SKM-1 treated with dmso at 0.1 percent for 144 hours (cell line): ENCODE data around the gene PTCD2.
"Not testable (repeated sequence)": the region's sequence is repeated elsewhere in the genome, so short reads cannot be mapped to it uniquely, and the experiment has no call there.

Experiments used
- DNase-seq: peaks from one replicate; lab custom pipeline; 2025; ENCODE audit not compliant: unreplicated experiment; lab: John Stamatoyannopoulos, UW

PTCD2 gene

GRCh38 chr5:72378639-72379289 lies 58.6 kb downstream of the PTCD2 start:
- no peak for DNase-seq

- DNase-seq: no peak
These were observed 59.8 kb downstream of the PTCD2 start for GRCh38 chr5:72379936-72380335.

GRCh38 chr5:72380492-72381274 lies 60.5 kb downstream of the PTCD2 start:
- peak; percentile 37 for DNase-seq

GRCh38 chr5:72383280-72383679 lies 63.1 kb downstream of the PTCD2 start:
- DNase-seq: no peak

GRCh38 chr5:72383726-72384125 lies 63.6 kb downstream of the PTCD2 start:
- DNase-seq: no peak

- DNase-seq: peak; percentile 59
These were observed 66.5 kb downstream of the PTCD2 start for GRCh38 chr5:72386639-72387038.

- DNase-seq: no peak
These were observed 67.8 kb downstream of the PTCD2 start for GRCh38 chr5:72387985-72388384.

- DNase-seq: no peak
These were observed 68.5 kb downstream of the PTCD2 start for GRCh38 chr5:72388646-72389045.

- no peak for DNase-seq
These were observed 70.7 kb downstream of the PTCD2 start for GRCh38 chr5:72390836-72391235.

GRCh38 chr5:72392326-72392733 lies 72.2 kb downstream of the PTCD2 start:
- no peak for DNase-seq

- DNase-seq: no peak
These were observed 72.9 kb downstream of the PTCD2 start for GRCh38 chr5:72393052-72393451.

- peak; percentile 11 for DNase-seq
These were observed 74.5 kb downstream of the PTCD2 start for GRCh38 chr5:72394688-72395087.

- DNase-seq: no peak
These were observed 77.7 kb downstream of the PTCD2 start for GRCh38 chr5:72397836-72398235.

GRCh38 chr5:72400950-72401349 lies 80.8 kb downstream of the PTCD2 start:
- no peak for DNase-seq

- DNase-seq: no peak
These were observed 82.3 kb downstream of the PTCD2 start for GRCh38 chr5:72402381-72402890.

- no peak for DNase-seq
These were observed 82.9 kb downstream of the PTCD2 start for GRCh38 chr5:72402959-72403628.

GRCh38 chr5:72404771-72405170 lies 84.6 kb downstream of the PTCD2 start:
- DNase-seq: not testable (repeated sequence)

- no peak for DNase-seq
These were observed 86.9 kb downstream of the PTCD2 start for GRCh38 chr5:72407078-72407477.

- DNase-seq: no peak
These were observed 87.4 kb downstream of the PTCD2 start for GRCh38 chr5:72407541-72407940.

GRCh38 chr5:72408127-72408526 lies 88.0 kb downstream of the PTCD2 start:
- DNase-seq: no peak

GRCh38 chr5:72408603-72409002 lies 88.4 kb downstream of the PTCD2 start:
- DNase-seq: no peak
